ENCODE measurements around the gene TDP2.

DNA sequence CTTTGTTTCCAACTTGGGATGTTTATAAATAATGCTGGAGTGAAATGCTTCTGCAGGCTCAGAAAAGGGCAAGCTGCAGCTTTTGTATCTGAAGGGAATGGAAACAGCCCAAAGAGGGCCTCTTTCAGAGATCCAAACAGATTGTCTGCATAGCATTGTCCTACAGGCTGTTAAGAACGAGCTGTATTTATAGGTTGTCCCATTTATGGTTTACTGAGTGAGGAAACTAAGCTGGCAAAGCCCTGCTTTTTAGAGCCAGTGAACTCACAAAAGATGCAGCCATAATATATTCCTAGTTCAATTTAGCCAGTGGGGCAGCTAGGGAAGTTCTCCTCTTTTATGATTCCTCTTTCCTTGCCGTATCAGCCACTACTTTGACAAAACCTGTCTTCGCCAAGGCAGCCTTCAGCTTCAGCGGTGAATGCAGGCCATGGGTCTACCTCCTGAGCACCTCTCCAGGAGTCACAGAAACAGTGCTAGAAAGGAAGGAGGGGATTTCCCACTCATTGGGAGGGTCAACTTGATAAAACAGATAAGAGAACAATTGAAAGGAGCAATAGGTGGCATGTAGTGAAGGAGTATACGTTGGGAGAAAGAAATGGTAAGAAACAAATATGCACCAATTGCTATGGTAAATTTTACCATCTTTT is 35.7 kb downstream of the TDP2 start:
- no peak for TF ChIP-seq CTCF (IDR thresholded peaks at IDR 0.05)
- TF ChIP-seq POLR2A (IDR thresholded peaks at IDR 0.05): no peak
